ENCODE measurements around the gene PCGF2. TPM values are rescaled to one million over a fixed set of nuclear protein-coding genes. Genes with fewer than 3 reads are reported as not detected.
"Not testable (repeated sequence)": the region's sequence is repeated elsewhere in the genome, so short reads cannot be mapped to it uniquely, and the experiment has no call there.

PCGF2 gene
- 8.2 TPM for total RNA-seq

DNA sequence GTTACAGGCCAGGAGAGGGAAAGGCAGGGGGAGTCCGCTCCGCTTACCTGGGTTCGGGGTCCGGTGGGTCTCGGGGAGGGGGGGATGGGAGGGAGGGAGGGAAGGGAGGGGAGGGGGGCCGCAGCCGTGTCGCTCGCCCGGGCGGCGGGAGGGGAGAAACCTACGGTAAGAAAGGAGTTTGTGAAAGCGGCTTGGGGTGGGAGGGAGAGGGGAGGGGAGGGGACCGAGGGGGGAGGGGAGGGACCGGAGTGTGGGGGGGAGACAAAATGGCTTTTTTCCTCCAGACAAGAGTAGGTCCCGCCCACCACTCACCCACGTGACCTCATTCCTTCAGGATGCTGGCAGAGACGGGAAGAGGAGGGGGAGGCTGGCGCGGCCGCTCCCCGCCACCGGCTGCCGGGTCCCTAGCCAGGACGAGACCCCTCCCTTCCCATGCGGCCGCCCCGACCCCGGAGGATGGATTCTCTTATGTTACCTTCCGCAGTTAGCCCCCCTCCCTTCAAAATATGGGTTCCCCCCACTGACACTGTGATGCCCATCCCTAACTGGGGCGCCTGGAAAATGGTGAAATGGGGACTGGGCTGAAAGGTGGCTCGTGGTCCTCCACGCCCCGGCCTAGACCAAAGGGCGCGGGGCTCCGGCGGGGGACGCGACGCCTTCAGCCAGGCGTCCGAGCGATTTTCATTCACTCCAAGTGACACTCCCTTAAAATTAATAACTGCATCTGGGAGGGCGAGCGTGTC, at the start of gene PCGF2:
TSS of gene PCGF2 (minus strand) at position 188 of the 743 bp plus-strand sequence. CDS start 7,934 bp downstream, outside the sequence.
- FAIRE-seq, result no peak

DNA sequence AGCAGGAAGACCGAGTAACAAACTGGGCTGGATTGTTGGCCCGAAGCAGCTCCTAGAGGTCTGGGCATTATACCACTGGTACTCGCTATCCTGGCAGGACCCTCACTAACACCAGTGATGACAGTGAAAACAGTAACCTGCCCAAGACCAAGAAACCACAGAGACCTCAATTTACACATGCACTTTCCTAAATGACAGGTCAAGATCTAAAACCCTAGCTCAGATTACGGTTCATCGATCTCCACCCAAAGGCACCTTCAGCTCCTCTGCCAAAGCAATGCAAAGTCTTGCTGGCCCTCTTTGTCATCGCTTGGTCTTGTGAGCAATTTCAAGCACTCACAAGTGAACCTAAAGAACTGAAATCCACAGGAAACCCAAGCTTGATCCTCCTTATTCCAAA, 49.7 kb upstream of the PCGF2 start:
- DNase-seq (ENCODE audit: low spot score in 2 of 2), result no peak
- FAIRE-seq, result no peak

More for the DNA sequence above, at the start of gene PCGF2:
- peak; percentile 75 for DNase-seq (ENCODE audit: low spot score in 2 of 2)

DNA sequence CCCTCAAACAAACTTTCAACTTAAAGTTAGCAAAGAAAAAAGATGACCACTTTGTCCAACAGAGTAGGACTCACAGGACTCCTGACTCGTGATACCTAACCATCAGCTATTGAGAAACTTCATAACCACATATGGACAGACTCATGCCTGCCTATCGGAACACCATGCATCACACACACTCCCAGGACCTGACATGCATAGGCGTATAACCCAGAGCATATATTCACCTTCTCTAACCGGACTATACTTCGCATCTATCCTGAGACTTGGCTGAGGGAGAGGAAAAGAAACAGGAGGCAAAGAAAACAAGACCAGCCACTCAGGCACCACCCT, 49.0 kb upstream of the PCGF2 start:
- FAIRE-seq (no peak), DNase-seq (ENCODE audit: low spot score in 2 of 2) (no peak)

DNA sequence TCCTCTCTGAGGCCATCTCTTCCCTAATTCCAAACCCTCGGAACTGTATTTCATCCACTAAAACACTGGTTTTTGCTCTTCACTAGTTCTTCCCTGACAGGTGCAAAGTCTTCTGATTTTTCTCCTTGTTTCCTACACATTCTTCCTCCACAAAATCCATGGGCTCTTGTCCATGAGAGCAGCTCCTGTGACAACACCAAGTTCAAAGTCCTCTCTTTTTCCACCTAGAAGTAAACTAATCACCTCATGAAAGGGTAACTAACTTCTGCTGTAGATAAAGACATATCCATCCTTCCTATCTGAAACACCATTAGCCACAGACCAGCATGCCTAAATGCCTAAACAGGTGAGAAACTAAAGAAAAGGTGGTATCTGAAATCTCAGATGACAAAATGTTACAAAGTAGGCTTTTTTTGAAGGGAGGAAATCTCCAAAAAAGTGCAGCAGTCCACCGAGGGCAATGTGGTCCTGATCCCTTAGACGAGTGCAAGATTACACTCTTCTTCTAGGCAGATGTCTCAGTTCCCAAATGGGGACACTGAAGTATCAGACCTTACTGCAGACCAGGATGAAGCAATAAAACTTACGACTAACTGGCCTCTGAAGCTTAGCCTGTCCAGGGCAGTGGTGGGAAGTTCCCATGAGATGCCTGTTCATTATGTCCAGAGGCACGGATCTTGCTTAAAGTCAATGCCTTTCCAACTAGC, 48.5 kb upstream of the PCGF2 start:
- no peak for DNase-seq (ENCODE audit: low spot score in 2 of 2)
- no peak for FAIRE-seq

DNA sequence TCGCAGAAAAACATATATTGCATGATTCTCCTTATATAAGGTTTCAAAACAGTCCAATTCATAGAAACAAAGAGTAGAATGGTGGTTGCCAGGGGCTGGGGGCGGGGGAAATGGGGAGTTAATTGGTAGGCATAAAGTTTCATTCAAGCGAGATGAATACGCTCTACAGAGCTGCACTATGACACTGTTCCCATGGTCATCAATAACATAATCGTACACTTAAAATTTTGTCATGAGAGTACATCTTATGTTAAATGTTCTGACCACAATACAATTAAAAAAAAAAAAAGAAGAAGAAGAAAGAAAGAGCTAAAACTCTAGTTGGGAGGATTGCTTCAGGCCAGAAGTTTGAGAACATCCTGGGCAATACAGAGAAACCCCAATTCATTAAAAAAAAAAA, 46.1 kb upstream of the PCGF2 start:
- no peak for DNase-seq (ENCODE audit: low spot score in 2 of 2)
- FAIRE-seq, result no peak

DNA sequence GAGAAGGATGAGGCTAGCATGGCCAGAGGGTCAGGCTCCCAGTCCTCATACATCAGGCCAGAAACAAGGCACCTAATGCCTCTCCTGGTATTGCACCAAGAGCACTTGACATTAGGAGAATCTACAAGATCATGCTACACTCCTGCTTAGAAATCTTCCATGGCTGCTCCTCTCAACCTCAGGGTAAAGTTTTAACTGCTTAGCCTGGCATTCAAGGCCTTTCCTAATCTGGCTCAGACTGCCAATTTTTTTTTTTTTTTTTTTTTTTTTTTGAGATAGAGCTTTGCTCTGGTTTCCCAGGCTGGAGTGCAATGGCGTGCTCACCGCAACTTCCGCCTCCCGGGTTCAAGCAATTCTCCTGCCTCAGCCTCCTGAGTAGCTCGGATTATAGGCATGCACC, 43.0 kb upstream of the PCGF2 start:
- no peak for DNase-seq (ENCODE audit: low spot score in 2 of 2)
- no peak for FAIRE-seq

DNA sequence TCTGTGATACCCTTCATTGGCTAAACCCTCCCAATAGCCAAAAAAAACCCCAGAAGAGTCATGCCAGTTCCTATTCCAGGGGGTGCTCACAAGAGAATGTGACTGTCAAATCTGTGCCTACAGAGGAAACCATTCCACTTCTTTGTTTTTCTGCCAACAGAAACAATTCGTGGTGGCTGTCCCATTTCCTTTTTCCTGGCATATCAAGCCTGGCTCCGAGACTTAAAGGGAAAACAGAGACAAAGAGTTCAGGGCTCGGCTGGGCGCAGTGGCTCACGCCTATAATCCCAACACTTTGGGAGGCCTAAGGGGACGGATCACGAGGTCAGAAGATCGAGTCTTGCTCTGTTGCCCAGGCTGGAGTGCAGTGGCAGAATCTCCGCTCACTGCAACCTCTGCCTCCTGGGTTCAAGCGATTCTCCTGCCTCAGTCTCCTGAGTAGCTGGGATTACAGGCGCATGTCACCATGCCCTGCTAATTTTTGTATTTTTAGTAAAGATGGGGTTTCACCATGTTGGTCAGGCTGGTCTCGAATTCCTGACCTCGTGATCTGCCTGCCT, 42.1 kb upstream of the PCGF2 start:
- DNase-seq (ENCODE audit: low spot score in 2 of 2); FAIRE-seq: not testable (repeated sequence)

DNA sequence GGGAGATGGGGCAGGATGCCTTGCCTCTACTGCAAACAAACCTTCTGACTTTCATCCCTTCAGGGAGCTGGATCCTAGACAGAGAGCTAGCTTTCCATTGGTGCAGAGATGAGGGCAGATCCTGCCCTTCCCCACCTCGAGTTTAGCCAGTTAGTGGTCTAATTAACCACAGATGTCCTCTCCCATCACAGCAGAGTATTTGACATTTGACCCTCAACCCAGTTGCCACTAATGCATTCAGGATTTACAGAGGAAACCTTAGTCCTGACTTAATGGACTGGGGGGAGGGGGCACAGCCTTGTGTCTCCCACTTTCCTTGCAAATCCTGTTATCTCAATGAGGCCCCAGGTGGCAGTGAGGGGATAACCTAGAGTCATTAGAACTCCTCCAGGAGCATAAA, 41.0 kb upstream of the PCGF2 start:
- no peak for DNase-seq (ENCODE audit: low spot score in 2 of 2)
- no peak for FAIRE-seq

DNA sequence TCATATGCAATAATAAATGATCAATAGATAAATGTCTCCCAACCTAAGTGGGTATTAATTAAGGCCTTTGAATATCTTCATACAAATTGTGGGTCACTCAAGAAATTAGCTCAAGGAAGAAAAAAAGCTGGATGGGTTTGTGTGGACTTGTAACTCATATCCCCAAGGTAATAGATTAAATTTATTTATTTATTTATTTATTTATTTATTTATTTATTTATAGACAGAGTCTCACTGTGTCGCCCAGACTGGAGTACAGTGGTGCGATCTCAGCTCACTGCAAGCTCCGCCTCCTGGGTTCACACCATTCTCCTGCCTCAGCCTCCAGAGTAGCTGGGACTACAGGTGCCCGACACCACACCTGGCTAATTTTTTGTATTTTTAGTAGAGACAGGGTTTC, 39.9 kb upstream of the PCGF2 start:
- FAIRE-seq; DNase-seq (ENCODE audit: low spot score in 2 of 2): not testable (repeated sequence)

DNA sequence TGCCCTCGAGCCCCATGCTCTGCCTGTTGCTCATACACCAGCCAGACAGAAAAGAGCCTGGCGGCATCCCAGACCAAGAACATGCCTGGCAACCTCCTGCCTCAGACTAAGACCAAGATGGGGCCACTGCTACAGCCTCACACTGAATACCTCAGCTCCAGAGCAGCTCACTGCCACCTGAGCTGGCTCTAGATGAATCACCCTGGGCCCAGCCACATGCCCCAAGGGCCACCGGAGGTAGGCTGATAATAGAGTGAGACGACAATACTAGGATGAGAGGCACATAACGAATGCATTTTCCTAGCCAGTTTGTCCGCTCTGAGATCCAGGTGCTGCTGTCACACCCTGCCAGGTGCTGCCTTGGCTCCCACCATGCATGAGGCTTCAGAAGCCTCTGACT, 38.2 kb upstream of the PCGF2 start:
- DNase-seq (ENCODE audit: low spot score in 2 of 2) (no peak), FAIRE-seq (no peak)

DNA sequence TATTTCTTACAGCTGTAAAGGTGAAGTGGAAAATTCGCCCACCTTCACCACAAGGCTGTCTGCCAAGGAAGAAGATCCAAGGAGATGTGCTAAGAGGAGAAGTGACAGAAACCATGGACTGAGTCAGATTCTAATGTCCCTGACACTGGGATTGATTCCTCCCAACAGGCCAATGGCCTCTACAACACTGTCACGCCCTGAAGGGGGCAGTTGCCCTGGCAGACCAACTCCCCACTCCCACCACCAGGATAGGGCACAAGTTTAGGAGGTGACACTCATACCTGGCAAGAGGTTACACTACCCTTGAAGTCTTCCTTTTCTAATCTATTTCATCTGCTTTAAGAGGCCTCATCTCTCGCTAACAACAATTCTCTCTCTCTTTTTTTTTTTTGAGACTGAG, 35.1 kb upstream of the PCGF2 start:
- FAIRE-seq (no peak), DNase-seq (ENCODE audit: low spot score in 2 of 2) (no peak)

DNA sequence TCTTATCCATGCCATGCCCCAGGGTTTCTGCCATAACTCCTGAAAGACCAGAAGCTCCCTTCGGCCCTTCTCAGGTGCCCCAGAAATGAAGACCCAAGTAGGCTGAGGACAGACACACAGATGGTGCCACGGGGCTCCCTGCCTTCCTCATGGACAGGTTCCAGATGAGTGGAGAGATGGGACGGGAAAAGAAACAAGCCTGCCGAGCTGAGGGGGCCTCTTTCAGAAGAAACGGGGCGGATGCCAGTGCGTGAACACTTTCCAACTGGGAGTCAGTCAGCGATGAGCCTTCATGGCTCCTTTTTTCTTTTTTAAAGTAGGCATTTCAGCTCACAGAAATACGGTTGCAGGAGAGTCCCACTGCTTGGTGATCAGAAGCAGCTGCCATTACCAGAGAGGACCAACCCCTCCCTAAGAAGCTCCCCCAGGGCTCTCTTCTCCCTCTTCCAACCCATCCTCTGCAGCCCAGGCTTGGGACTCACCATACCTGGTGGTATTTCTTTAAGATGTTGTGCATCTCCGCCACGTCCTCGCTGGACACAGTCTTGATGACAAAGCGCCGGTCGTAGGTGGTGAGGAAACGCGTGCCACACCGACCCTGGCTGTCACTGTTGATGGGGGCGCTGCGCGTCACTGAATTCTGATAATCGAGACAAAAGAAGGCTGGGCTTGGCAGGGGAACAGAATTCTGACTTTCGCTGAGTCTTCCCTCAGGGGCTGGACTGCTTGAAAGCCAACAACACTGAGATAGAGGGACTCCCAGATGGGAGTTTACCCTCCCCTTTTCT, 32.0 kb upstream of the PCGF2 start:
- no peak for DNase-seq (ENCODE audit: low spot score in 2 of 2)
- no peak for FAIRE-seq

DNA sequence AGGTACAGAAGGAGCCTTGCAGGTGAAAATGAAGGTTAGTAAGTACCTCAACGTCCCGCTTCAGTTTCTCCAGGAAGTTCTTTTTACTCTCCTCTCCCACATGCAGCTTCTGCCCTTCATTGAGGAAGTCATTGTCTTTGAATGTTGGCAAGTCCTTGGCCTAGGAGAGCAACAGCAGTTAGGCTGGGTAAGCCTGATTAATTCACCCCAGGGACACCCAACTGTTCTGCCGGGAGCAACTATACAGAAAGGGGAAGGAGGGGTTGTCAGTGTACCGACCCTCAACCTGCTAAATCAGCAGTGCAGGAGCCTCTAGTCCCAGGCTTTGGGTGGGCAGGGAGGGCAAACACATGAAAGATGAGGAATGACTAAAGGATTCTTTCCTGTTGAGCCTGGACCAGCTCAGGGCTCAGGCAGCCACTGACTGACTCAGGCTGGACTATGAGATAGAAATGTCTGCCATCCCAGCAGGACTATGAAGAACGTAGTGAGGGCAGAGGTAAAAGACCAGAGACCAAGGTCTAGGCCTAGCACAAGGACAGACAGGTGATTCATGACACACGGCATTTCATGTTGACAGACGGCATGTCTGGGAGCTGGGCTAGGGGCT, 29.6 kb upstream of the PCGF2 start:
- DNase-seq (ENCODE audit: low spot score in 2 of 2), result no peak
- no peak for FAIRE-seq

DNA sequence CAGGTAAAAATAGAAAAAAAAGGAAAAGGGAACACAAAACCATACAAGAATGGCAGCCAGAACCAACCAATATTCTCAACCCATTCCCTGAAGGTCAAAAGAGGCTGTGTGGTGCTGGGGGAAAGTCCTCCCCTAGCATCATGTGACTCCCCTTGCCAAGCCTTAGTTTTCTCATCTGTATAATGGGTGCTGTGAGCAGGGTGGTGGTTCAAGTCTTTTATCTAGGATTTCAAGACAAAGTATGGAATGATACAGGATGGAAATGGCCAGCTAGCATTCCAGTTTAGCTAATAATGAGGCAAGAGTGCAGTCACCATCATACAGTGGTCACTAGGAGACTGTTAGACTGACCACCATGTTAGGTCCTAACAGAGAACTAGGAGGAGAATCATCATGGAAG, 25.1 kb upstream of the PCGF2 start:
- FAIRE-seq (no peak), DNase-seq (ENCODE audit: low spot score in 2 of 2) (no peak)

DNA sequence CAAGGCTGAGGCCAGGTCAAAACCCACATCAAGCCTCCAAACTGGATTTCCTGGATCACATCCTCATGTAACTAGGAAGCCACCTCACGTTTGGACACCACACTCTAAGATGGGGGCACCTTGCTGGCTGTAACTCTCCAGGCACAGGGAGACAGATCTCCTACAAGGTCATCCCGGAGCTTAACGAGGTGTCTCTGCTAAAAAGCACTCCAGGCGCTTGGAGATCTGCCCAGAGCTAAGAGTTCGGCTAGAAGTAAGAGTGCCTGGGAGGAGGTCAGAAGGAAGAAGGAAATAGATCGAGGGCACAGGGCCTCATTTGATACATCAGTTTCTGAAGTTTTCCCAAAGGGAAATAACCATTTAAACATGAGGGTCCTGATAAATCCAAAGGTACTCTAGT, 20.3 kb upstream of the PCGF2 start:
- no peak for FAIRE-seq
- DNase-seq (ENCODE audit: low spot score in 2 of 2), result no peak

DNA sequence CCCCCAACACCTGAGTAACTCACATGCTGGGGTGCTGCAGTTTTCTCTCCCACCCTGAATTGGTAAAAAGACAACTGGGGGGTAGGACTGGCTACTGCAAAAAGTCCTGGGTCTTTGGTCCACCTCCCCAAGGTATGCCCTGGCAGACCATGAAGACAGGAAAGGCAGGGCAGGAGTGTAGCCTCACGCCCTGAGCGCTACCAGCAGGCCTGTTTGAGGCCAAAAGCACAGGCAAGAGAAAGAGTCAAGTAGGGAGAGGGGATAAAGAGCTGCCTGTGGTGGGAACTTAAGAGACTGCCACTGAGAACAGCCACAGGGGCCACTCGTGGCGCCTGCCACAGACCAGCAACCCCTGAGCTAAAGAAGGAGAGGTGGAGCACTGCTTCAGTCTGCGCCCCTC, 18.2 kb upstream of the PCGF2 start:
- DNase-seq (ENCODE audit: low spot score in 2 of 2) (no peak), FAIRE-seq (no peak)

DNA sequence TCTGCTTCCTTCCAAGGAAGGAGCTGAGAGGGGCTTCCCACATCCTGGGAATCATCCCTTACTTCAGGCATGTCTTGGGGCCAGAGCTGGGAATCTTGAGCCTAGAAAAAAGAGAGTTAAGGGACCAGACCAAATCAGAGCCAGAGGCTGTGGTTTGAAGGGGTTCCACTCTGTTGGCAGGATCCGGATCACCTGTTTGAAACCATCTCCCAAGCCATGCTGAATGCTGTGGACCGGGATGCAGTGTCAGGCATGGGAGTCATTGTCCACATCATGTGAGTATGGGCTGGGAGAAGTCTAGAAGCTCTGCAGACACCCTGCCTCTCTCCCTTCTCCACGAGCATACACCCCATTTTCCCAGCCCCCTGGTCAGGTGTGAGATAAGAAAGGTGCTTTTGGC, 14.1 kb upstream of the PCGF2 start:
- FAIRE-seq (no peak), DNase-seq (ENCODE audit: low spot score in 2 of 2) (no peak)

DNA sequence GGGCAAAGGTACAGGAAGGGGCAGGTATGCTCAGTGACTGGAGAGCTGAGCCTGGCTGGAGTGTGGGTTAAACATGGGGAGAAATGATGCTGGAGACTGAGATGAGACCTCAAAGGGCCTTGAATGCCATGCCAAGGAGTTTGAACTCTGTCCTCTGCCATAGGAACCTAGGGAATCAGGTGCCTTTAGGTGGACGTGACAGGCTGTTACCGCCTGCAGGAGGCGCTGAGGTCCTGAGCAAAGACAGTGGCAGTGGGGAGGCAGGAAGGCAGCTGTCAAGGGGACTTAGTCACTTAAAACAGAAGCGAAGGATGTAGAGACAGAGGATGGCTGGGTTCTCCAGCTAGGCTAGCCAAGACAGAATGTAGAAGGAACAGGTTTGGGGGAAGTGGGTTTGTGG, 13.5 kb upstream of the PCGF2 start:
- no peak for FAIRE-seq

DNA sequence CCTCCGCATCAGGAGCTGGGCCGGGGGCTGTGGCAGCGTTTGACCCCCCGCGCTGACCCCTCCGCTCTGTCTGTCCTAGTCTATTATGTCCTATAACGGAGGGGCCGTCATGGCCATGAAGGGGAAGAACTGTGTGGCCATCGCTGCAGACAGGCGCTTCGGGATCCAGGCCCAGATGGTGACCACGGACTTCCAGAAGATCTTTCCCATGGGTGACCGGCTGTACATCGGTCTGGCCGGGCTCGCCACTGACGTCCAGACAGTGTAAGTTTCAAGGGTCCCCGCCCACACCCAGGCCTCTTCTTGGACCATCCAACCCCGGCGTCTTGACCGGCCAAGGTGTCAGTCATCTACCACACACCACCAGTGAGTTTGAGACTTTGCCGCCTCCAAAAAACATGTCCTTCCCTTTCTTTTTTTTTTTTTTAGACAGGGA, 5.0 kb upstream of the PCGF2 start:
- FAIRE-seq, result no peak

More for the DNA sequence above, 13.5 kb upstream of the PCGF2 start:
- DNase-seq (ENCODE audit: low spot score in 2 of 2), result no peak

DNA sequence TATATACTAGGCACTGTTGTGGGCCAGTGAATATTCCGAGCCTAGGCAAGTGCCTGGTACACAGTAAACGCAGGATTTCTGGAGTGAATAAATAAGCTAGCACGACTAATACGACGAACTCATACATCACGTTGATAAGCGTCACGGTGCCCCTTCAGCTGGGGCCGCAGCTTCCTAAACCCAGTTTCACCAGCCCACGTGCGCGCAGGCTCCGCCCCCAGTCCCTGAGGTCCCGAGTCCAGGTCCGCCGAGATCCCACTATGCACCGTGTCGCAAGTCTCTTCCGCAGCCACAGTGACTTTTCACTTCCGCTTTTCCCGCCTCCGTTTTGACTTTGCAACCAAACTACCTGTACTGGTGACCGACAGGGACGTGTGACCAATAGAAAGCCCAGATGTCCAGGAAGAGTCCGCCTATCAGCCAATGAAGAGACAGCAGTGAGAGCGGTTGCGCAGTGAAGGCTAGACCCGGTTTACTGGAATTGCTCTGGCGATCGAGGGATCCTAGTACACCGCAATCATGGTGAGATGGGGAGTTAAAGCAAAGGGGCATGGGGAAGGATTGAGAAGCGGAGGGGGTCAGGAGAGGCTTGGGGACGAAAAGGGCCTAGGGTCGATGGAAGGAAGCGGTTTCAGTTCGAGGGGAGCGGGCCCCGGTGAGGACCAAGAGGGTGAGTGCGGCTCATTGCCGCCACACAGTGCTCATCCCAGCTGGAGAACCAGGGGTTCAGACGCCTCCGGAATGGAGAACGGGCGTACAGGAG, 4.4 kb upstream of the PCGF2 start, which contains the start of gene PSMB3:
TSS of gene PSMB3 (plus strand) at position 434 of the 763 bp plus-strand sequence. CDS start at position 520, 86 bp downstream.
- DNase-seq (ENCODE audit: low spot score in 2 of 2) (peak; percentile 89 to 95), FAIRE-seq (no peak)

More for the DNA sequence above, 5.0 kb upstream of the PCGF2 start:
- DNase-seq (ENCODE audit: low spot score in 2 of 2), result no peak
